HCT116 (cell line): ENCODE results near the gene EPG5. TPM values are rescaled to one million over a fixed set of nuclear protein-coding genes. Genes with fewer than 3 reads are reported as not detected.

Source experiments
- ATAC-seq: fragments of 200-7000 bp; cut with Tn5 transposase; 2 replicates; pipeline ENCODE4 v1.9.1; 2020; ENCODE audit warnings: mild to moderate bottlenecking, moderate library complexity
- BruUV-seq: library from RNA; stranded (reverse); fragments of 400-500 nt; replicated peaks from 2 replicates; lab custom pipeline; 2021; lab: Mats Ljungman, UMichigan
- CTCF ChIA-PET: fragments of 300-600 bp; sonication (Branson Sonifier 250); formaldehyde crosslinking; loops from one replicate; lab custom pipeline; 2021; ENCODE audit warnings: antibody characterized with exemption; lab: Charles Lee
- POLR2A ChIA-PET: fragments of 300-600, 350-600 bp; sonication (Branson Sonifier 250); formaldehyde crosslinking; loops from one replicate; lab custom pipeline; 2021; ENCODE audit warnings: antibody characterized with exemption; lab: Charles Lee
- RAD21 ChIA-PET, 2 experiments: fragments of 300-600 bp; sonication (Branson Sonifier 250); formaldehyde crosslinking; loops; one replicate each; lab custom pipeline; 2023; ENCODE audit warnings: low total read pairs in 2 of 2; ENCODE audit not compliant: uncharacterized antibody in 2 of 2, unreplicated experiment in 2 of 2, low non-redundant PET in 1 of 2; lab: Charles Lee
- DNase-seq: peaks from one replicate; pipeline ENCODE4 v3.0.0-alpha.2; 2010; ENCODE audit warnings: low read depth, low spot score
- H2AFZ ChIP-seq: fragments of 200-600 bp; shearing (Covaris generic), sonication (generic); 2 replicates; pipeline ENCODE4 v1.6.1; 2017; ENCODE audit warnings: low read depth, mixed run types, mixed read lengths, antibody characterized with exemption, low read length; ENCODE audit not compliant: poor library complexity, severe bottlenecking
- H3K27ac ChIP-seq: 2 replicates; pipeline ENCODE4 v1.5.1; 2012; ENCODE audit warnings: low read depth, low read length
- H3K27me3 ChIP-seq: fragments of 200-600 bp; sonication (generic); 2 replicates; pipeline ENCODE4 v1.6.1; 2016; ENCODE audit warnings: mixed run types, low read length, mixed read lengths; ENCODE audit not compliant: insufficient read depth
- H3K36me3 ChIP-seq, 2 experiments: fragments of 200-500 bp in 1 of 2; fragments of 200-600 bp in 1 of 2; sonication (Bioruptor generic) in 1 of 2; sonication (generic) in 1 of 2; 2 replicates each; pipeline versions ENCODE4 v1.5.1 to v1.6.1; 2014 to 2016; ENCODE audit warnings: low read length in 2 of 2, inconsistent platforms in 1 of 2, mixed read lengths in 1 of 2, mixed run types in 1 of 2; ENCODE audit not compliant: insufficient read depth in 2 of 2, control insufficient read depth in 1 of 2
- H3K4me1 ChIP-seq, 2 experiments: fragments of 200-600 bp in 1 of 2; sonication (generic) in 1 of 2; 2 replicates each; pipeline versions ENCODE4 v1.5.1 to v1.6.1; 2012 to 2017; ENCODE audit warnings: low read length in 2 of 2, inconsistent platforms in 1 of 2, mild to moderate bottlenecking in 1 of 2, mixed read lengths in 1 of 2, mixed run types in 1 of 2, moderate library complexity in 1 of 2; ENCODE audit not compliant: insufficient read depth in 2 of 2, control insufficient read depth in 1 of 2
- H3K4me2 ChIP-seq: fragments of 200-600 bp; sonication (generic); 2 replicates; pipeline ENCODE4 v1.6.1; 2017; ENCODE audit warnings: mixed run types, low read length, mixed read lengths
- H3K4me3 ChIP-seq, 2 experiments: fragments of 200-600 bp in 1 of 2; sonication (generic) in 1 of 2; replicated peaks in 1 of 2; 2 replicates each; pipeline ENCODE4 v1.5.1; 2011 to 2016; ENCODE audit warnings: low read length in 2 of 2, control low read depth in 1 of 2, low read depth in 1 of 2, mild to moderate bottlenecking in 1 of 2, mixed read lengths in 1 of 2, mixed run types in 1 of 2
- H3K79me2 ChIP-seq: fragments of 200-600 bp; sonication (generic); 2 replicates; pipeline ENCODE4 v1.6.1; 2017; ENCODE audit warnings: mild to moderate bottlenecking, mixed run types, low read length, moderate library complexity, mixed read lengths; ENCODE audit not compliant: insufficient read depth
- H3K9ac ChIP-seq: fragments of 200-600 bp; sonication (generic); 2 replicates; pipeline ENCODE4 v1.6.1; 2016; ENCODE audit warnings: low read length, mixed read lengths
- H3K9me2 ChIP-seq: fragments of 200-600 bp; sonication (generic), shearing (Covaris generic); 2 replicates; pipeline ENCODE4 v1.6.1; 2017; ENCODE audit warnings: mixed run types, mild to moderate bottlenecking, moderate library complexity; ENCODE audit not compliant: insufficient read depth
- H3K9me3 ChIP-seq, 2 experiments: fragments of 200-500 bp in 1 of 2; fragments of 200-600 bp in 1 of 2; sonication (Bioruptor generic) in 1 of 2; sonication (generic) in 1 of 2; 2 replicates each; pipeline ENCODE4 v1.6.1; 2014 to 2017; ENCODE audit warnings: low read length in 2 of 2, mixed read lengths in 2 of 2, inconsistent platforms in 1 of 2, low read depth in 1 of 2, mild to moderate bottlenecking in 1 of 2, mixed run types in 1 of 2, moderate library complexity in 1 of 2; ENCODE audit not compliant: control insufficient read depth in 1 of 2, insufficient read depth in 1 of 2
- H4K20me1 ChIP-seq: fragments of 200-600 bp; sonication (generic), shearing (Covaris generic); 2 replicates; pipeline ENCODE4 v1.6.1; 2017; ENCODE audit warnings: mixed run types, mild to moderate bottlenecking, moderate library complexity; ENCODE audit not compliant: insufficient read depth
- CBX3 ChIP-seq: IDR thresholded peaks from 2 replicates; pipeline ENCODE4 v1.6.1; 2012; ENCODE audit warnings: low read depth
- CEBPB ChIP-seq: IDR thresholded peaks from 2 replicates; pipeline ENCODE4 v1.6.1; 2012; ENCODE audit warnings: low read depth
- EGR1 ChIP-seq: IDR thresholded peaks from 2 replicates; pipeline ENCODE4 v1.6.1; 2012; ENCODE audit warnings: low read depth
- EZH2 ChIP-seq: fragments of 200-600 bp; sonication (generic); IDR thresholded peaks from 2 replicates; pipeline ENCODE4 v1.6.1; 2017; ENCODE audit warnings: antibody characterized with exemption, mixed run types
- EZH2phosphoT487 ChIP-seq: fragments of 200-600 bp; IDR thresholded peaks from 2 replicates; pipeline ENCODE4 v1.6.1; 2018; ENCODE audit warnings: antibody characterized with exemption, borderline replicate concordance
- FOSL1 ChIP-seq: IDR thresholded peaks from 2 replicates; pipeline ENCODE4 v1.6.1; 2012; ENCODE audit warnings: low read depth
- JUND ChIP-seq: IDR thresholded peaks from 2 replicates; pipeline ENCODE4 v1.6.1; 2012
- POLR2A ChIP-seq: IDR thresholded peaks from 2 replicates; pipeline ENCODE4 v1.7.0; 2011; ENCODE audit warnings: borderline replicate concordance; ENCODE audit not compliant: insufficient read depth, insufficient read length; ENCODE audit errors: extremely low read depth
- POLR2AphosphoS5 ChIP-seq: IDR thresholded peaks from 2 replicates; pipeline ENCODE4 v1.6.1; 2011; ENCODE audit warnings: mild to moderate bottlenecking, low read depth, low read length, moderate library complexity
- RAD21 ChIP-seq: IDR thresholded peaks from 2 replicates; pipeline ENCODE4 v1.6.1; 2012; ENCODE audit warnings: low read depth, mild to moderate bottlenecking
- SP1 ChIP-seq: IDR thresholded peaks from 2 replicates; pipeline ENCODE4 v1.6.1; 2012; ENCODE audit warnings: low read depth
- TCF7L2 ChIP-seq: IDR thresholded peaks from 2 replicates; pipeline ENCODE4 v1.7.0; 2011; ENCODE audit warnings: borderline replicate concordance, inconsistent platforms; ENCODE audit not compliant: insufficient read depth, insufficient read length; ENCODE audit errors: extremely low read depth
- YY1 ChIP-seq: IDR thresholded peaks from 2 replicates; pipeline ENCODE4 v1.6.1; 2011; ENCODE audit warnings: low read length, low read depth, moderate library complexity, mild to moderate bottlenecking; ENCODE audit not compliant: insufficient replicate concordance; ENCODE audit errors: extremely low read depth
- ZNF274 ChIP-seq: fragments of 200-500 bp; sonication (Bioruptor generic); IDR thresholded peaks from 2 replicates; pipeline ENCODE4 v1.6.1; 2014; ENCODE audit warnings: mild to moderate bottlenecking, low read depth, low read length, inconsistent platforms
- intact Hi-C: fragments of 100-400 bp; cut with micrococcal nuclease; formaldehyde crosslinking; loops from 2 replicates; pipeline ENCODE4 v1.10.0; 2022
- total RNA-seq: library from RNA; stranded (reverse); gene quantifications from one replicate; pipeline ENCODE4 v1.2.1, GENCODE V29; 2021; ENCODE audit not compliant: unreplicated experiment
- TF ChIP-seq, protein P1 (sequence below): IDR thresholded peaks from 2 replicates; pipeline ENCODE4 v1.6.1; 2012
- TF ChIP-seq, protein P2 (sequence below): IDR thresholded peaks from 2 replicates; pipeline ENCODE4 v1.6.1; 2012
- TF ChIP-seq, protein P3 (sequence below): IDR thresholded peaks from 2 replicates; pipeline ENCODE4 v1.6.1; 2012; ENCODE audit warnings: low read depth

Gene EPG5
- total RNA-seq, 1 experiment from 2014 or later, result 12.9 TPM

DNA sequence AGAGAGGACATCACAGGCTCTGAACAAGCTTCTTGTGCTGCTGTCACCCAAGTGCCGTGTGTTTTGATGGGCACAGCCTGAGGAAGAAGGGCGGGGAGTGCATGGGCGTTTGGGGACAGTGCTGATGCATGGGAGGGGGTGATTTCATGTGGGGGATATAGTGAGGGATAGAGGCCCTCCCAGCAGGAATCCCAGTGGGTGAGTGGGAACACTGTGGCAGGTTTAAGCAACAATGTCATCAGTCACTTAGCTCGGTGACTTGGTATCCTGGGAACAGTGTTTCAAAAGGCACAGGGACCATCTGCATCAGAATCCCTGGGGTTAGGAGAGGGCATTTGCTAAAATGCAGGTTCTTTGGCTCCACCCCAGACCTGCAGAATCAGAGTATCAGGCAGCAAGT is 141.0 kb downstream of the EPG5 start:
- H3K4me1 ChIP-seq, result peaks cover 0 to 21% of the 10 kb centered on the region in 2 experiments; a peak in 2 of 4 replicates
- H2AFZ ChIP-seq, result no peak overlapping the region
- no peaks in the 10 kb centered on the region for H3K27me3 ChIP-seq
- no peak overlapping the region for H3K9ac ChIP-seq
- no peak overlapping the region for H3K4me3 ChIP-seq
- H4K20me1 ChIP-seq, result no peaks in the 10 kb centered on the region
- no peaks in the 10 kb centered on the region for H3K36me3 ChIP-seq
- intact Hi-C loops, result no loop called here
- ATAC-seq, result no peak
- no peak for TF ChIP-seq EZH2phosphoT487
- TF ChIP-seq TCF7L2, result no peak
- TF ChIP-seq CEBPB, result no peak
- TF ChIP-seq, protein P1, sequence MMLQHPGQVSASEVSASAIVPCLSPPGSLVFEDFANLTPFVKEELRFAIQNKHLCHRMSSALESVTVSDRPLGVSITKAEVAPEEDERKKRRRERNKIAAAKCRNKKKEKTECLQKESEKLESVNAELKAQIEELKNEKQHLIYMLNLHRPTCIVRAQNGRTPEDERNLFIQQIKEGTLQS, result no peak
- TF ChIP-seq POLR2AphosphoS5, result no peak
- TF ChIP-seq CBX3, result no peak
- TF ChIP-seq EGR1, result no peak
- no peak for TF ChIP-seq SP1
- TF ChIP-seq FOSL1, result no peak
- RAD21 ChIA-PET, result no interaction called here
- no peak for DNase-seq
- H3K4me2 ChIP-seq, result no peak overlapping the region
- BruUV-seq, result no TSS peak
- no peaks in the 10 kb centered on the region for H3K9me3 ChIP-seq
- no peaks in the 10 kb centered on the region for H3K9me2 ChIP-seq
- H3K27ac ChIP-seq, result no peak overlapping the region
- POLR2A ChIA-PET, result no interaction called here
- CTCF ChIA-PET, result no interaction called here
- no peaks in the 10 kb centered on the region for H3K79me2 ChIP-seq

DNA sequence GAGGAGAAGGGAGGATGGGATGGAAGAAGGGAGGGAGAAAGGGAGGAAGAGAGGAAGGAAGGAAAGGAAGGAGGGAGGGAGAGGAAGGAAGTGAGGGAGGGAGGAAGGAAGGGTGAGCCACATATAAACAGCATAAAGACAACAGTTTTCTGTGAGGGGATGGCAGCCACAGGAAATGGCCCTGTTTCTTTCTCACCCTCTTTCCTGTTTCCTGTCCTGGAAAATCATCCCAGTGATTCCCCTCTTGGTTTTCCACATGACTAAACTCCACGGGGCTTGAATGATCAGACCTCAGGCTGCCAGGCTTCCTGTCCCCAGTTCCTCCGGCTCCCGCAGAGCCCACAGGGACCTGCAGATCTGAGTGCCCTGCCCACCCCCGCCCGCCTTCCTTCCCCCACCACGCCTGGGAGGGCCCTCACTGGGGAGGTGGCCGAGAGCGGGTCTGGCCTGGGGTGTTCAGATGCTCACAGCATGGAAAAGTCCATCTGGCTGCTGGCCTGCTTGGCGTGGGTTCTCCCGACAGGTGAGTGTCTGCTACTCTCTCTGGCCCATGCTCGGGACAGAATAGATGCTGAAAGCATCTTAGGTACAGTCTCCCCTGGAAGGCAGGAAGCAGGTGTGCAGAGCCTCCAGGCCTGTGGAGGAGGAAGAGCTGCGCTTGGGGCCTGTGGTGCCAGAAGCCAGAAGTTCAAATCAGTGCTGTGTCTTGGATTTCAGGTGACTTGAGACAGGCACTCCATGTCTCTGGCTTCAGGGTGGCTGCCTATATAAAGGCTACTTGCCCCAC is 141.7 kb downstream of the EPG5 start, which contains the start of gene SIGLEC15:
Gene SIGLEC15, plus strand, starts transcription at position 418 of the 787 bp plus-strand sequence. Its CDS starts 54 bp downstream, at position 472.
- no peak for ATAC-seq
- ChIA-PET CTCF (no interaction called here), POLR2A (no interaction called here)
- TF ChIP-seq, protein P1, result no peak
- TF ChIP-seq JUND, result no peak
- TF ChIP-seq EGR1, result no peak
- no peak for TF ChIP-seq EZH2phosphoT487
- no peak for TF ChIP-seq RAD21
- TF ChIP-seq CBX3, result no peak
- no peak for TF ChIP-seq YY1
- no peak for TF ChIP-seq ZNF274
- no peak for TF ChIP-seq POLR2A
- TF ChIP-seq, protein P2, sequence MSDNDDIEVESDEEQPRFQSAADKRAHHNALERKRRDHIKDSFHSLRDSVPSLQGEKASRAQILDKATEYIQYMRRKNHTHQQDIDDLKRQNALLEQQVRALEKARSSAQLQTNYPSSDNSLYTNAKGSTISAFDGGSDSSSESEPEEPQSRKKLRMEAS, result no peak
- TF ChIP-seq, protein P3, sequence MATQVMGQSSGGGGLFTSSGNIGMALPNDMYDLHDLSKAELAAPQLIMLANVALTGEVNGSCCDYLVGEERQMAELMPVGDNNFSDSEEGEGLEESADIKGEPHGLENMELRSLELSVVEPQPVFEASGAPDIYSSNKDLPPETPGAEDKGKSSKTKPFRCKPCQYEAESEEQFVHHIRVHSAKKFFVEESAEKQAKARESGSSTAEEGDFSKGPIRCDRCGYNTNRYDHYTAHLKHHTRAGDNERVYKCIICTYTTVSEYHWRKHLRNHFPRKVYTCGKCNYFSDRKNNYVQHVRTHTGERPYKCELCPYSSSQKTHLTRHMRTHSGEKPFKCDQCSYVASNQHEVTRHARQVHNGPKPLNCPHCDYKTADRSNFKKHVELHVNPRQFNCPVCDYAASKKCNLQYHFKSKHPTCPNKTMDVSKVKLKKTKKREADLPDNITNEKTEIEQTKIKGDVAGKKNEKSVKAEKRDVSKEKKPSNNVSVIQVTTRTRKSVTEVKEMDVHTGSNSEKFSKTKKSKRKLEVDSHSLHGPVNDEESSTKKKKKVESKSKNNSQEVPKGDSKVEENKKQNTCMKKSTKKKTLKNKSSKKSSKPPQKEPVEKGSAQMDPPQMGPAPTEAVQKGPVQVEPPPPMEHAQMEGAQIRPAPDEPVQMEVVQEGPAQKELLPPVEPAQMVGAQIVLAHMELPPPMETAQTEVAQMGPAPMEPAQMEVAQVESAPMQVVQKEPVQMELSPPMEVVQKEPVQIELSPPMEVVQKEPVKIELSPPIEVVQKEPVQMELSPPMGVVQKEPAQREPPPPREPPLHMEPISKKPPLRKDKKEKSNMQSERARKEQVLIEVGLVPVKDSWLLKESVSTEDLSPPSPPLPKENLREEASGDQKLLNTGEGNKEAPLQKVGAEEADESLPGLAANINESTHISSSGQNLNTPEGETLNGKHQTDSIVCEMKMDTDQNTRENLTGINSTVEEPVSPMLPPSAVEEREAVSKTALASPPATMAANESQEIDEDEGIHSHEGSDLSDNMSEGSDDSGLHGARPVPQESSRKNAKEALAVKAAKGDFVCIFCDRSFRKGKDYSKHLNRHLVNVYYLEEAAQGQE, result no peak
- TF ChIP-seq EZH2, result no peak

More for the DNA sequence above, 141.7 kb downstream of the EPG5 start, which contains the start of gene SIGLEC15:
- H4K20me1 ChIP-seq, result no peaks in the 10 kb centered on the region
- peaks cover 0 to 21% of the 10 kb centered on the region in 2 experiments; a peak in 2 of 4 replicates for H3K4me1 ChIP-seq
- H3K79me2 ChIP-seq, result no peaks in the 10 kb centered on the region
- no peak within 1 kb of the TSS for H3K9ac ChIP-seq
- H3K36me3 ChIP-seq, result no peaks in the 10 kb centered on the region
- no peaks in the 10 kb centered on the region for H3K27me3 ChIP-seq
- H3K4me2 ChIP-seq, result no peak within 1 kb of the TSS
- H3K4me3 ChIP-seq, result no peak within 1 kb of the TSS
- no peak within 1 kb of the TSS for H2AFZ ChIP-seq
- intact Hi-C loops, result no loop called here
- no TSS peak for BruUV-seq
- RAD21 ChIA-PET, result no interaction called here
- no peak for DNase-seq
- H3K27ac ChIP-seq, result no peak within 1 kb of the TSS
- H3K9me3 ChIP-seq, result no peaks in the 10 kb centered on the region
- H3K9me2 ChIP-seq, result no peaks in the 10 kb centered on the region
